ENCODE data around the gene GPR3. TPM values are rescaled to one million over a fixed set of nuclear protein-coding genes. Genes with fewer than 3 reads are reported as not detected.
A peak's percentile ranks its signal among the peaks of the same experiment; 100 is the strongest.

Gene GPR3
- total and polyA plus RNA-seq, 2 of the 13 experiments (the other 11 are each of a cell fraction or from before 2014, with no cell fraction given): 1.00 to 2.6 TPM

DNA sequence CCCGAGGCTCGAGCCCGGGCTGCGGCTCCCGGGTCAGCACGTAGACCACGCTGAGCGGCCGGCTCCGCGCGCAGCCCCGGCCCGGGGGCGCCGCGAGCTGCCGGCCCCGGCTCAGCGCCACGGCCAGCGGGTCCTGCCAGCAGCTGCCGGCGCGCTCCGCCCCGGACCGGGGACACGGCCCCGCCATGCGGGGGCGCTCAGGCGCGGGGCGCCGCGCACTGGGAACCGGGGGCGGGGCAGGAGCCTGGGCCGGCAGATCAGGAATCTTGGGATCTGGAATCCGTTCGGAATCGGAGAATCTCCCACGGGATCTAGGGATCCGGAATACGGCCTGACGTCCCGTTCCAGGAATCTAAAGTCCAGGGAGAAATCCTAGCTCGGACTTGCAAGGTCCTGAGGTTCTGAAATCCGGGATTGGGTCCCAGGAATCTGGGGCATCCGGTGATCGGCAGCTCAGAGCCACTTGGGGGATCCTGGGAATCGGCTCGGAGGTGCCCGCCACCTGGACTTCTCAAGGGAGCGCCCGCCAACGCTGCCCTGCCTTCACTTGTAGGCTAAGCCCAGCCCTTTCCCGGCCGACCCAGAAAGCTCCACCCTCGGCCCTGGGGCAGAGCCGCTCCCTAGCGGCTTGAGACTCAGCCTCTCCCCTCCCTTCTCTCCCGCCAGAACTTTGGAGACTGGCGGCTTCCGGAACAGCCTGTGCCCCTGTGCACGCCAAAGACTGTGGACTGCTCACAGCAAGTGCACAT is 25.8 kb upstream of the GPR3 start, which contains the start of gene MAP3K6 (continued):
- TF ChIP-seq, protein P1, sequence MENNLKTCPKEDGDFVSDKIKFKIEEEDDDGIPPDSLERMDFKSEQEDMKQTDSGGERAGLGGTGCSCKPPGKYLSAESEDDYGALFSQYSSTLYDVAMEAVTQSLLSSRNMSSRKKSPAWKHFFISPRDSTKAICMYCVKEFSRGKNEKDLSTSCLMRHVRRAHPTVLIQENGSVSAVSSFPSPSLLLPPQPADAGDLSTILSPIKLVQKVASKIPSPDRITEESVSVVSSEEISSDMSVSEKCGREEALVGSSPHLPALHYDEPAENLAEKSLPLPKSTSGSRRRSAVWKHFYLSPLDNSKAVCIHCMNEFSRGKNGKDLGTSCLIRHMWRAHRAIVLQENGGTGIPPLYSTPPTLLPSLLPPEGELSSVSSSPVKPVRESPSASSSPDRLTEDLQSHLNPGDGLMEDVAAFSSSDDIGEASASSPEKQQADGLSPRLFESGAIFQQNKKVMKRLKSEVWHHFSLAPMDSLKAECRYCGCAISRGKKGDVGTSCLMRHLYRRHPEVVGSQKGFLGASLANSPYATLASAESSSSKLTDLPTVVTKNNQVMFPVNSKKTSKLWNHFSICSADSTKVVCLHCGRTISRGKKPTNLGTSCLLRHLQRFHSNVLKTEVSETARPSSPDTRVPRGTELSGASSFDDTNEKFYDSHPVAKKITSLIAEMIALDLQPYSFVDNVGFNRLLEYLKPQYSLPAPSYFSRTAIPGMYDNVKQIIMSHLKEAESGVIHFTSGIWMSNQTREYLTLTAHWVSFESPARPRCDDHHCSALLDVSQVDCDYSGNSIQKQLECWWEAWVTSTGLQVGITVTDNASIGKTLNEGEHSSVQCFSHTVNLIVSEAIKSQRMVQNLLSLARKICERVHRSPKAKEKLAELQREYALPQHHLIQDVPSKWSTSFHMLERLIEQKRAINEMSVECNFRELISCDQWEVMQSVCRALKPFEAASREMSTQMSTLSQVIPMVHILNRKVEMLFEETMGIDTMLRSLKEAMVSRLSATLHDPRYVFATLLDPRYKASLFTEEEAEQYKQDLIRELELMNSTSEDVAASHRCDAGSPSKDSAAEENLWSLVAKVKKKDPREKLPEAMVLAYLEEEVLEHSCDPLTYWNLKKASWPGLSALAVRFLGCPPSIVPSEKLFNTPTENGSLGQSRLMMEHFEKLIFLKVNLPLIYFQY (CRISPR knock-in tag; IDR thresholded peaks at IDR 0.05; ENCODE audit: borderline replicate concordance): peak; percentile 53; the same call in 1 of the 2 replicates
- TF ChIP-seq ZMYM4 (CRISPR knock-in tag; IDR thresholded peaks at IDR 0.05) (no peak), SKI (IDR thresholded peaks at IDR 0.05; ENCODE audit: partially characterized antibody) (no peak), ZC3H13 (CRISPR knock-in tag; IDR thresholded peaks at IDR 0.05) (no peak), CHCHD3 (CRISPR knock-in tag; IDR thresholded peaks at IDR 0.05) (no peak), ZNF781 (CRISPR knock-in tag; IDR thresholded peaks at IDR 0.05; ENCODE audit: borderline replicate concordance, not compliant biosample characterization) (no peak)
- TF ChIP-seq, protein P2, sequence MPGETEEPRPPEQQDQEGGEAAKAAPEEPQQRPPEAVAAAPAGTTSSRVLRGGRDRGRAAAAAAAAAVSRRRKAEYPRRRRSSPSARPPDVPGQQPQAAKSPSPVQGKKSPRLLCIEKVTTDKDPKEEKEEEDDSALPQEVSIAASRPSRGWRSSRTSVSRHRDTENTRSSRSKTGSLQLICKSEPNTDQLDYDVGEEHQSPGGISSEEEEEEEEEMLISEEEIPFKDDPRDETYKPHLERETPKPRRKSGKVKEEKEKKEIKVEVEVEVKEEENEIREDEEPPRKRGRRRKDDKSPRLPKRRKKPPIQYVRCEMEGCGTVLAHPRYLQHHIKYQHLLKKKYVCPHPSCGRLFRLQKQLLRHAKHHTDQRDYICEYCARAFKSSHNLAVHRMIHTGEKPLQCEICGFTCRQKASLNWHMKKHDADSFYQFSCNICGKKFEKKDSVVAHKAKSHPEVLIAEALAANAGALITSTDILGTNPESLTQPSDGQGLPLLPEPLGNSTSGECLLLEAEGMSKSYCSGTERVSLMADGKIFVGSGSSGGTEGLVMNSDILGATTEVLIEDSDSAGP (CRISPR knock-in tag; IDR thresholded peaks at IDR 0.05; ENCODE audit: borderline replicate concordance): peak; percentile 70; the same call in 1 of the 2 replicates
- TF ChIP-seq, protein P3, sequence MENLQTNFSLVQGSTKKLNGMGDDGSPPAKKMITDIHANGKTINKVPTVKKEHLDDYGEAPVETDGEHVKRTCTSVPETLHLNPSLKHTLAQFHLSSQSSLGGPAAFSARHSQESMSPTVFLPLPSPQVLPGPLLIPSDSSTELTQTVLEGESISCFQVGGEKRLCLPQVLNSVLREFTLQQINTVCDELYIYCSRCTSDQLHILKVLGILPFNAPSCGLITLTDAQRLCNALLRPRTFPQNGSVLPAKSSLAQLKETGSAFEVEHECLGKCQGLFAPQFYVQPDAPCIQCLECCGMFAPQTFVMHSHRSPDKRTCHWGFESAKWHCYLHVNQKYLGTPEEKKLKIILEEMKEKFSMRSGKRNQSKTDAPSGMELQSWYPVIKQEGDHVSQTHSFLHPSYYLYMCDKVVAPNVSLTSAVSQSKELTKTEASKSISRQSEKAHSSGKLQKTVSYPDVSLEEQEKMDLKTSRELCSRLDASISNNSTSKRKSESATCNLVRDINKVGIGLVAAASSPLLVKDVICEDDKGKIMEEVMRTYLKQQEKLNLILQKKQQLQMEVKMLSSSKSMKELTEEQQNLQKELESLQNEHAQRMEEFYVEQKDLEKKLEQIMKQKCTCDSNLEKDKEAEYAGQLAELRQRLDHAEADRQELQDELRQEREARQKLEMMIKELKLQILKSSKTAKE (CRISPR knock-in tag; IDR thresholded peaks at IDR 0.05; ENCODE audit: borderline replicate concordance): no peak
- TF ChIP-seq, protein P4, sequence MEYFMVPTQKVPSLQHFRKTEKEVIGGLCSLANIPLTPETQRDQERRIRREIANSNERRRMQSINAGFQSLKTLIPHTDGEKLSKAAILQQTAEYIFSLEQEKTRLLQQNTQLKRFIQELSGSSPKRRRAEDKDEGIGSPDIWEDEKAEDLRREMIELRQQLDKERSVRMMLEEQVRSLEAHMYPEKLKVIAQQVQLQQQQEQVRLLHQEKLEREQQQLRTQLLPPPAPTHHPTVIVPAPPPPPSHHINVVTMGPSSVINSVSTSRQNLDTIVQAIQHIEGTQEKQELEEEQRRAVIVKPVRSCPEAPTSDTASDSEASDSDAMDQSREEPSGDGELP (IDR thresholded peaks at IDR 0.05; ENCODE audit: borderline replicate concordance, low read depth): no peak
- TF ChIP-seq, protein P5, sequence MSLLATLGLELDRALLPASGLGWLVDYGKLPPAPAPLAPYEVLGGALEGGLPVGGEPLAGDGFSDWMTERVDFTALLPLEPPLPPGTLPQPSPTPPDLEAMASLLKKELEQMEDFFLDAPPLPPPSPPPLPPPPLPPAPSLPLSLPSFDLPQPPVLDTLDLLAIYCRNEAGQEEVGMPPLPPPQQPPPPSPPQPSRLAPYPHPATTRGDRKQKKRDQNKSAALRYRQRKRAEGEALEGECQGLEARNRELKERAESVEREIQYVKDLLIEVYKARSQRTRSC (CRISPR knock-in tag; IDR thresholded peaks at IDR 0.05; ENCODE audit: low read depth): no peak
- TF ChIP-seq, protein P6, sequence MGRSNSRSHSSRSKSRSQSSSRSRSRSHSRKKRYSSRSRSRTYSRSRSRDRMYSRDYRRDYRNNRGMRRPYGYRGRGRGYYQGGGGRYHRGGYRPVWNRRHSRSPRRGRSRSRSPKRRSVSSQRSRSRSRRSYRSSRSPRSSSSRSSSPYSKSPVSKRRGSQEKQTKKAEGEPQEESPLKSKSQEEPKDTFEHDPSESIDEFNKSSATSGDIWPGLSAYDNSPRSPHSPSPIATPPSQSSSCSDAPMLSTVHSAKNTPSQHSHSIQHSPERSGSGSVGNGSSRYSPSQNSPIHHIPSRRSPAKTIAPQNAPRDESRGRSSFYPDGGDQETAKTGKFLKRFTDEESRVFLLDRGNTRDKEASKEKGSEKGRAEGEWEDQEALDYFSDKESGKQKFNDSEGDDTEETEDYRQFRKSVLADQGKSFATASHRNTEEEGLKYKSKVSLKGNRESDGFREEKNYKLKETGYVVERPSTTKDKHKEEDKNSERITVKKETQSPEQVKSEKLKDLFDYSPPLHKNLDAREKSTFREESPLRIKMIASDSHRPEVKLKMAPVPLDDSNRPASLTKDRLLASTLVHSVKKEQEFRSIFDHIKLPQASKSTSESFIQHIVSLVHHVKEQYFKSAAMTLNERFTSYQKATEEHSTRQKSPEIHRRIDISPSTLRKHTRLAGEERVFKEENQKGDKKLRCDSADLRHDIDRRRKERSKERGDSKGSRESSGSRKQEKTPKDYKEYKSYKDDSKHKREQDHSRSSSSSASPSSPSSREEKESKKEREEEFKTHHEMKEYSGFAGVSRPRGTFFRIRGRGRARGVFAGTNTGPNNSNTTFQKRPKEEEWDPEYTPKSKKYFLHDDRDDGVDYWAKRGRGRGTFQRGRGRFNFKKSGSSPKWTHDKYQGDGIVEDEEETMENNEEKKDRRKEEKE (IDR thresholded peaks at IDR 0.05): no peak
